ENCODE results near the gene CYP2C9.
"Not testable (repeated sequence)": the region's sequence is repeated elsewhere in the genome, so short reads cannot be mapped to it uniquely, and the experiment has no call there.

CYP2C9 gene

DNA sequence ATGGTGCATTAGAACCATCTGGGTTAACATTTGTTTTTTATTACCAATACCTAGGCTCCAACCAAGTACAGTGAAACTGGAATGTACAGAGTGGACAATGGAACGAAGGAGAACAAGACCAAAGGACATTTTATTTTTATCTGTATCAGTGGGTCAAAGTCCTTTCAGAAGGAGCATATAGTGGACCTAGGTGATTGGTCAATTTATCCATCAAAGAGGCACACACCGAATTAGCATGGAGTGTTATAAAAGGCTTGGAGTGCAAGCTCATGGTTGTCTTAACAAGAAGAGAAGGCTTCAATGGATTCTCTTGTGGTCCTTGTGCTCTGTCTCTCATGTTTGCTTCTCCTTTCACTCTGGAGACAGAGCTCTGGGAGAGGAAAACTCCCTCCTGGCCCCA, at the start of gene CYP2C9:
Gene CYP2C9, plus strand, starts transcription at position 276 of the 400 bp plus-strand sequence. Its CDS starts 25 bp downstream, at position 301.
- no peak for DNase-seq

DNA sequence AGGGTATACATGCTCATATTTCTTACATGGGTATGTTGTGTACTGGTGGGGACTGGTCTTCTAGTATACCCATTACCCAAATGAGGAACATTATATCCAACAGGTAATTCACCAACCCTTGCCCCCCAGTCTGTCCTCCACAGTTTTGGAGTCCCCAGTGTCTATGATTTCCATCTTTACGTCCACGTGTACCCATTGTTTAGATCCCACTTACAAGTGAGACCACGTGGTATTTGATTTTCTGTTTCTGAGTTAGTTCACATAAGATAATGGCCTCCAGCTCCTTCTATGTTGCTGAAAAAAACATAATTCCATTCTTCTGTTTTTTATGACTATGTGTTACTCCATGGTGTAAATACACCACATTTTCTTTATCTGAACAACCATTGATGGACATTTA, 49.3 kb upstream of the CYP2C9 start:
- no peak for DNase-seq

DNA sequence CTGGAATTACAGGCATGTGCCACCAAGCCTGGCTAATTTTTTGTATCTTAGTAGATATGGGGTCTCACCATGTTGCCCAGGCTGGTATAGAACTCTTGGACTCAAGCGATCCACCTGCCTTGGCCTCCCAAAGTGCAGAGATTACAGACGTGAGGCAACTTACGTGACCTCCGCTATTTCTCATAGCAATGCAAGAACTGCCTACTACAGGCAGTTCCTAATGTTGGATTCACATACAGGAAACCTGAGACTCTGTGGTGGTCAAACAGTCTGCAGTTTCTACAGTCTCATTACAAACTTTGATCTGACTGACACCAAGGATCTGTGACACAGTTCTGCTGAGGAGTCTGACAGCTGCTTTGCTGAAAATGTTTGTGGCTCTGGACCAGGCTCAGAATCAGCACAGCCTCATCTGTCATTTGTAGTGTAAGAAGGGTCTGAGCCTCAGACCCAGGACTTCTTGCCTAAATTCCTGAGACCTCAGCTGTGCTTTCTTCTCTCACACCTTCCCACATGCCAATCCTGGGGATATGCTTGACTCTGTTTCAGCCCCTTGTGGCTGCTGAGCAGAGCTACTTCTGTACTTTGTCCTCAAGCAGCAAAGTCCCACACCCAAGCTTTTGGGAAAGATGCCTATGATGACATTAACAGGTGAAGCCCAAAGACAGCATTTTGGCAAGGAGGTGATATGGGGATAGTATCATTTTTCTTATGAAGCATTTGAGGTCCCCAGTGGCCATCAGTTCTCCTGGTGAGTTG, 48.0 kb upstream of the CYP2C9 start:
- DNase-seq, result no peak

DNA sequence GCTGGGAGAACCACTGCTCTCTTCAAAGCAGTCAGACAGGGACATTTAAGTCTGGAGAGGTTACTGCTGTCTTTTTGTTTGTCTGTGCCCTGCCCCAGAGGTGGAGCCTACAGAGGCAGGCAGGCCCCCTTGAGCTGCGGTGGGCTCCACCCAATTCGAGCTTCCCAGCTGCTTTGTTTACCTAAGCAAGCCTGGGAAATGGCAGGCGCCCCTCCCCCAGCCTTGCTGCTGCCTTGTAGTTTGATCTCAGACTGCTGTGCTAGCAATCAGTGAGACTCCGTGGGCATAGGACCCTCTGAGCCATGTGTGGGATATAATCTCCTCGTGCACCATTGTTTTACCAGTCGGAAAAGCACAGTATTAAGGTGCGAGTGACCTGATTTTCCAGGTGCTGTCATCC, 40.0 kb upstream of the CYP2C9 start:
- not testable (repeated sequence) for DNase-seq

DNA sequence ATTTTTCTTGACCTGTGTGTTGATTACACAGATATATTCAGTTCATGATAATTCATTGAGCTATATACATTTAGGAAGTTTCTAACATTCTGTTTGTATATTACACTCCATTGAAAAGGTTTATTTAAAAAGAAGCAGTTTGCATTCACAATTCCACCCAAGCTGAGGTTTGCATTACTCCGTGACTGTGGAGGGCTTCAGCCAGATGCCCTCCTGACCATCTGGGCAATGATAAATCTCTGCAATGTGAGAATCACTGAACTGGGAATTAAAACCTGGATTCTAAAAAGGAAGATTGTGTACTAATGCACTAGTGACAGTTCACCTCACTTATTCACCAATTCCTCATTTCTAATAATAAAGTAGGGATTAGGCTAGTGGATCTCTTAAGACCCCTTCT, 36.4 kb upstream of the CYP2C9 start:
- DNase-seq, result no peak

DNA sequence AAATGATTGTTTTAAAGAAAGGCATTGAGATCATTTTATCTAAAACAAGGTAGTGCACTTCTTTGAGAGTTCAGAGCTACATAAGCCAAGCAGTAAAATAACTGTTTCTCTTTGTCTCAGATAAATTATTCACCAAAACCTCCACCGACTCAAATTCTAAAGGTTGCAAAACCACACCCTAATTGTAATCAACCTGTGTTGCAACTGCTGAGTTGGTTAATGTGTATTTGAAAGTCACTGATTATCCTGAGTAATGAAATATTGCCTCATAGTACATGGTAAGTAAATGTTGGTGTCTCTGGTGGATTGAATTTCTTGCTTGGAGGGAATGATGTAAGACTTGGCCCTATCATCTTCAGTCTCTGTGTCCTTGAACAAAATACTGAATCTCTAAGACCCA, 35.9 kb upstream of the CYP2C9 start:
- no peak for DNase-seq

DNA sequence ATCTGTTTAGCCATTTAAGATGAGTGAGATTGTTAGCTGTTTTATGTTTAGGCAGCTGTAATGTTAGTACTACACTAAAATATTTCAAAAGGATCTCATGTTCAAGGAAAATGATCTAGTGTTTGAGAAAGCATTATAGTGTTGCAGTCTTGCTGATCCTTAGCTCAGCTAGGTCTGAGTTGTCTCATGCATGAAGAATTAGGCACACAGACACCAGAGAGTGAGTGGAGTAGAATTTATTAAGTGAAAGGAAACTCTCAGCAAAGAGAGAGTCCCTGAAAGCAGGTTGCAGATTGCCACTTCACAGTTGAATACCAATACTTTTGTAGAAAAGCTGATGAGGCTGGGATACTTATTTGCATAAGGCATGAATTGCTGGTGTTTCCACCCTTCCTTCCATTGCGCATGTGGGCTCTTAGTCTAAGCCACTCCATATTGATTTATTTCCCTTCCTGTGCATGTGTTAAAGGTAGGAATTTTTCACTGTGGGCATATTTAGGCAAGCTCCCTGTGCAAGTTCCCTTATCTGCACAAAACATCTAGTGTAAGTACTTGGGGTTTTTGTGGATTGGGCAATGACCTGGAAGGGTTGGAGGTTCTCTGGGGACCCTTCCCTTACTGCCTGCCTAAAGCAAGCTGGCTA, 33.8 kb upstream of the CYP2C9 start:
- not testable (repeated sequence) for DNase-seq

DNA sequence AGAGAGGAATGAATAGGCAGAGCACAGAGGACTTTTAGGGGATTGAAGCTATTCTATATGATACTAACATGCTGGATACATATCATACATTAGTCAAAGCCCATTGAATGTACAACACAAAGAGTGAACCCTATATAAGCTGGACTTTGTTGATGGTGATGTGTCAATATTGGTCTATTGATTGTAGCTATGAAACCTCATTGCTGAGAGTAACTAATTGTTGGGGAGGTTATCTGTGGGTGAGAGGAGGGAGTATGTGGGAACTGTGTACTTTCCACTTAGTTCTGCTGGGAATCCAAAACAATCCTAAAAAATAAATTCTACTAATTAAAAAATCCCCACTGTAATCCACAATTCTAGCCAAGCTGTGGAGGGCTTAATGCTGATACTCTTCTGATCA, 22.0 kb upstream of the CYP2C9 start:
- no peak for DNase-seq

DNA sequence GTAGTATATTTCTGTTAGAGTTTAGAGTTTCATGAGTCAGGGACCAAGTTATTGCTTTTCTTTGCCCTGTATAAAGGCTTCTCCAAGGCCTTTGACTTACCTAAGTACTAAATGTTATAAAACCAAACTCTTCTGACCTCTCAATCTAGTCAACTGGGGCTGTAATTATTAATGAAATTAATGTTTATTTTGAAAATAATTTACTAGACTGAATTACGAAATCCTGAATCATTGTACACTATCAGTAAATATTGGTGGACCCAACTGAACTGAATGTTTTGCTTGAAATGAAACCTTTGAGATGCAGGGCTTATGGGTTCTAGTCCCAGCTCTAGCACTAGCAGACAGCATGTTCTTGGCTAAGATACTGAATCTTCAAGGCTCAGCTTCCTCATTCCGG, 1.7 kb upstream of the CYP2C9 start:
- DNase-seq, result no peak

DNA sequence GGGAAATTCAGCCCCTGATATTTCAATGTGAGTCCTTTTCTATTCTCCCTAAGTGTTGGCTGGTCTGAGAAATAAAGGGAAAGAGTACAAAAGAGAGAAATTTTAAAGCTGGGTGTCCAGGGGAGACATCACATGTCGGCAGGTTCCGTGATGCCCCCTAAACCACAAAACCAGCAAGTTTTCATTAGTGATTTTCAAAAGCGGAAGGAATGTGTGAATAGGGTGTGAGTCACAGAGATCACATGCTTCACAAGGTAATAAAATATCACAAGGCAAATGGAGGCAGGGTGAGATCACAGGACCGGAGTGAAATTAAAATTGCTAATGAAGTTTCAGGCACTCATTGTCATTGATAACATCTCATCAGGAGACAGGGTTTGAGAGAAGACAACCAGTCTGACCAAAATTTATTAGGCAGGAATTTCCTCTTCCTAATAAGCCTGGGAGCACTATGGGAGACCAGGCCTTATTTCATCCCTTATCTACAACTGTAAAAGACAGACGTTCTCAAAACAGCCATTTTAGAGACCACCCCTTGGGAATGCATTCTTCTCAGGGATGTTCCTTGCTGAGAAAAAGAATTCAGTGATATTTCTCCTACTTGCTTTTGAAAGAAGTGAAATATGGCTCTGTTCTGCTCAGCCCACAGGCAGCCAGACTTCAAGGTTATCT, 5.1 kb downstream of the CYP2C9 start:
- DNase-seq, result not testable (repeated sequence)

DNA sequence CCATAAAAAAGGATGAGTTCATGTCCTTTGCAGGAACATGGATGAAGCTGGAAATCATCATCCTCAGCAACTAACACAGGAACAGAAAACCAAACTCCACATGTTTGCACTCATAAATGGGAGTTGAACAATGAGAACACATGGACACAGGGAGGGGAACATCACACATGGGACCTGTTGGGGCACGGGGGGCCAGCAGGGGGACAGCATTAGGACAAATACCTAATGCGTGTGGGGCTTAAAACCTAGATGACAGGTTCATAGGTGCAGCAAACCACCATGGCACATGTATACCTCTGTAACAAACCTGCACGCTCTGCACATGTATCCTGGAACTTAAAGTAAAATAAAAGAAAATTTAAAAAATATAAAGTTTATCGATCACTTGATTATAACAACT, 7.7 kb downstream of the CYP2C9 start:
- DNase-seq, result not testable (repeated sequence)

DNA sequence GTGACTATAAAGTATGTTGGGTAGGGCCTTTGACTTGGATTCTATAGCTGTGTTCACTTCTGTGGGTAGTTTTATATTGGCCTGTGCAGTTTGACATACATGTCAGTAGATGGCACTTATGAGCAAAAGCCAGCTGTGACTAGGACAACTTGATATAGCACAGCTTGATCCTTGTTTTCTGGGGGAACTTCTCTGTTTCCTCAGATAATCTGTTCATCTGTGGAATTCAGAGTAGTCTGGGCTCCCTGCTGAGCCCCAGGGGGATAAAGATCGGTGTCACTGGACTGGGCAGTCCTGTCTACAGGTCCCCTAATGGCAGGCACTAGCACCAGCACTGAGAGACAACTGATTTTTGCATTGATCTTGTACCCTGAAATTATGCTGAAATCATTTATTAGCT, 25.4 kb downstream of the CYP2C9 start:
- DNase-seq, result no peak

DNA sequence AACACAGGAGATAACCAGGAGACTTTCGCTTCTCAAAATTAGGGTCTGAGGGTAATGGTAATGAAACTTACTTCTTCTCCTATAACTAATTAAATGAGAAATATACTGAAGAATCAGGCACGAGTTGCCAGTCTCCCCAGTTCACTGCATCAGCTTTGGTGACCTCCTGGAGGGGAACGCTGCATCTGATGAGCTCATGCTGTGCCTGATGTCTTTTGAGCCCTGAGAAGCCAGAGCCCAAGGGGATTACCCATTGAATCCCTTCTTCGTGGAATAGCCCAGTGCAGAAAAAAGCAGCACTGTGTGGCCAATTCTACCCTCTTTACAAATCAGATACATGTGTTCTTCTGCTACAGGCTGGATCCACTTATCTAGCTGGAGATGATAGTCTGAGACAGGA, 45.1 kb downstream of the CYP2C9 start:
- DNase-seq, result no peak

DNA sequence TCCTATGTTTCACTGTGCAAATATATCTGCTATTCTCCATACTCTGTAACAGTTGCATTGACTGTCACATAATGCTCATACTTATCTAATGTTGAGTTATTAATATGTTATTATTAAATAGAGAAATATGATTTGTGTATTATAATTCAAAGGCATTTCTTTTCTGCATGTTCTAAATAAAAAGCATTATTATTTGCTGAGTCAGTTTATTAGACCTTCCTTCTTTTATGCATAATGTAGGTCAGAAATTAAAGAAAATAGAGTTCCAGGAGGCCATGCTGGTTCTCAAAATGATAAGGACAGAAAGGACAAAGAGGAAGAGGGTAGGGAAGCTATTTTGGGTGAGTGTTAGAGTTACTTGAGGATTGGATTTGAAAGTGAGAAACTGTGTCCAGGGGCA, 50.7 kb downstream of the CYP2C9 start:
- no peak for DNase-seq

DNA sequence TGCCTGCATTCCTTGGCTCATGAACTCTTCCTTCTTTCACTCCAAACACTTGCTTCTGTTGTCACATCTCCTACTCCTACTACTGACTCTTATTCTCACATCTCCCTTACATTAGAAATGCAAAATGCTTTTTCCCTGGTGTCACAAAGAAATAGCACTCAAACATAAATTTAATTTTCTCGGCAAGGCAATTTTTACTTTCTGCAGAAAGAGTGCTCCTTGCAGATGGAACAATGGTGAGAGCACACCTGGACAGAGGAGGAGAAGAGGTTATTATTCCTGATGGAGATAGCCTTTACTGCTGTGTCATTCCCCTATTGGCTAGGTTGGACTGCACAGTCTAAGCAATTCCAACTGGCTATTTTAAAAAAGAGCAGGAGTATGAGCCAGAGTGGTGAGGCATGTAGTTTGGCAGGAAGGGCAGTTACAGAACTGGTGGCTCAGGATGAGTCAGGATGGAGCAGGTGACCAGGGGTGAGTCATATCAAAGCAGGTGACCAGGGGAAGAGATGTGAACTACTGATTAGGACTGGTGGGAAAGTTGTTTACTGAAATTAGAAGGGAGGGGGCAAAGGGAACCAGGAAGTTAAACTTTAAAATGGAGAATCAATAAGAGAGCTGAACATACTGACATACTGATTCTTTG, 52.9 kb downstream of the CYP2C9 start:
- DNase-seq, result no peak

DNA sequence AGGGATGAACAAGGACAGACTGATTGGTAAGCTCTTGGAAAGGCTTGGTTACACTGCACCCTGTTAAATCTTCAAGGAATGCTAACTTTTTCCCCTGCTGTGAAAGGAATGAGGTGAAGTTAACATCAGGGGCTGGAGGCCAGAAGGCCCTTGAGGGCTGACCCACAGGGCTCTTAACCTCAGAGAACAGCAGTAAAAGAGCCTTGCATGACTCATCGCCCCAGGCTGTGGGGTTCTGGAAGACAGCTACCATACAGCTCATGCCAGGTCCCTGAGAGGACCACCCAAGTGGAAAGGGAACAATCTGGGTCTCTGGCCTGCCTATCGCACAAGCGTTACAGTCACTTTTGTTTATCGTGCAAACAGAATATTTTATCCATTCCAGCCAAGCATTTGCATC, 54.4 kb downstream of the CYP2C9 start:
- DNase-seq, result no peak

DNA sequence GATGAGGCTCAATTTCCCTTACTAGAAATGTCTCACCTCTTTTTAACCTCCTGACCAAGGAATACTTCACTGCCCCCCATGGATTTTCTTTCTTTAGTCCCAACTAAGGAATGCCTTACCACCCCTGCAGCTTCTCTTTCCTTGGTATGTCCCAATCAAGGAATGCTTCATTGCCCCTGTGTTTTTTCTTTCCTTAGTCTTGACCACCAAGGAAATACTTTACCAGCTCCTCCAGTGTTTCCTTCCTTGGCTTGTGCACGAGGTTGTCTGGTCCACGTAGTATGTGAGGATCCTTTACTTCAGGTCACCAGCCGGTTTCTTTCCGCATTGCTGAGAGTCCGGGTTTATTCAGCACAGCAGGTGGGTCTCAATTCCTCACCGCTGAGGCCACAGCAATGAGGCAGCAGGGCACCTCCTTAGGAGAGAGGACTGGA, 59.3 kb downstream of the CYP2C9 start:
- DNase-seq, result no peak

DNA sequence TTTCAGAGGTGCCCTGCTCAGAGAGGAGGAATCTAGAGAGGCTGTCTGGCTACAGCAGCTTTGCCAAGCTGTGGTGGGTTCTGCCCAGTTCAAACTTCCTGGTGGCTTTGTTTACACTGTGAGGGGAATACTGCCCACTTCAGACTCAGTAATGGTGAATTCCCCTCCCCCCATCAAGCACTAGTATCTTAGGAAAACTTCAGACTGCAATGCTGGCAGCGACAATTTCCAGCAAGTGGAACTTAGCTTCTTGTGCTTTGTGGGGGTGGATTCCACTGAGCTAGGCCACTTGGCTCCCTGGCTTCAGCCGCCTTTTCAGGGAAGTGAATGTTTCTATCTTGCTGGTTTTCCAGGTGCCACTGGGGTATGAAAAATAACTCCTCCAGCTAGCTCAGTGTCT, 88.0 kb downstream of the CYP2C9 start:
- DNase-seq, result no peak

DNA sequence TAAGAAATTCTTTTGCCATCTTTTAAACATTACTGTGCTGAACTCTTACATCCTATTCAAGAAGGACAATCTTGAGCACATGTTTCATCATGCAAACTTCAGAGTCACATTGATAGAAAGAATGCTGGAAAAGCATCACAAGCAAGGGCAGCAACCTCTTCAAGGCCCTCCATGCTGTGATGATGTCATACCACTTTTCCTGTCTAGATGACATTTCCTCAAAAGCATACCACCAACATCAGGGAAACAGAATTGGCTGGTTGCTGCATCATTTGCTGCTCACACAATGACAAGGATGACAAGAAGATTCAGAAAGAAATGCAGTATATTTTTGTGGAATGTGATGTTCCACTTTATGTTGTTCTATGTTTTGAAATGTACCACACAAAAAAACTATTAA, 93.2 kb downstream of the CYP2C9 start:
- no peak for DNase-seq

DNA sequence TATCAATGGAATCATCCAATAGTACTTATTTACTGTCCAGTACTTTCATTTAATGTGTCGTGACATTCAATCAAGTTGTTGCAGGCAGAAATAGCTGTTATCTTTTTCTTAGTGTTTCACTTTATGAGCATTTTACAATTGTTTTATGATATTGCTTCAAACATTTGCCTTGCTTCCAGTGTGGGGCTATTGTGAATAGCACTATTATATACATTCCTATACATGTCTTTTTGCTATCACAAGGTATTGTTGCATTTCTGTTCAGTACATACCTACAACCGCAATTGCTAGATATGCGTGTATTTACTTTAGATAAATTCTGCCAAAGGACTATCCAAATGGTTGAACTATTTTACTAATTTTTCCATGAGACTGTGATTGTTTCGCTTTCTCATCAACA, 95.9 kb downstream of the CYP2C9 start:
- DNase-seq, result no peak

DNA sequence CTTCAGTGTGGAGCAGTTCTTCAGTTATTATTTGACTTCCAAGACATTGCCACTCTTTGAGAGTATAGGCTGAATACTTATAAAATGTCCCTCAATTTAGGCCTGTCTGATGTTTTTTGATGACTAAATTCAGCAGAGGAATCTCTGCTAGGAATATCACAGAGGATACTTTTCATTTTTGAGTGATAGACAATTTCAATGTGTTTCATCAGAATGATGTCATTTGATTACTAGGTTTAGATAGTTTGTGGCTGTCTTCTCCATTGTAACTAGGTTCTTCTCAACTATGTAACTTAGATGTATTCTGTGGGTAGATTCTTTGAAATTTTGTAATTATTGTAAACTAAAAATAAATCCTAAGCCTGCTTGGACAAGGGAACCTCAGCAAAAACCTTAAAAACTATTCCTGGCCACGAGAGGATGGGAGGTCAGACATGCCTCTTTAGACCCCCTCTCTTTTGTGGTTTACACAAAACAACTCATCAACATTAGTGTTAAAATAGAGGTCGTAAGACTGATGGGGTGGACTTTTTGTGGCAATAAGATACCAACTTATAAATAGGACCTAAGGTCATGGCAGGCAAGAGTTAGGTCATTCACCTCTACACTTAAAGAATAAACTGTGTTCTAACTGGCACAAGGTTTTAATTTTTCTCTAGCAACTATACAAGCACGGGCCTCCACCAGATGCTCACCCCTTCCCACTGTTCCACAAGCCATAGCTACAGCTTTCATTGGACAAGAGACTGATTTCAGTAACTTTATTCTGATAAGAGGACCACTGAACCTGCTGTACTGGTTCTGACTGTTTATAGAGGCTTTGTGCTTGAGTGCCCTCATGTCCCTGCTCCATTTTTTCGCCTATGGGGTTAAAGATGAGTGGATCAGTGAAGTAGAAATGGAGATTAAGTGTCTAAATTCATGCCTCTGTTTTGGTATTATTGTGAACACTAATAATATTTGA, 97.2 kb downstream of the CYP2C9 start:
- no peak for DNase-seq

DNA sequence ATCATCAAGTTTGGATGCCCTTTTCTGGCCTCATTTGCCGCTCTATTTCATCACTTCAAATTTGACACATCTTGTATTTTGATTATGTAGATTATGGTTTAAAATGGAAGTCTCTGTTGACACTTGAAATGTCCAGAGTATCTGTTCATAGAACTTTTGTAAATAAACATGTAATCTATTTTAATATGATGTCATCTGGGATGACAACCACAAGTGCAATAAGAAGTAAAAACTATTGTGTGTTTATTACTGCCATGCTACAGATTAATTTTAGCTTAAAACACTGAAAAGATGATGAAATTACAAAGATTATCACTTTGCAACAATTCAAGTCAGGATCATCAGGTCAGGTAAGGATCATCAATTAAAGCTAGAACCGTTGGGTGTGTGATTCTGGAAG, 100.8 kb downstream of the CYP2C9 start:
- DNase-seq, result no peak
